BJ (cell line): ENCODE measurements around the gene KCNA5. TPM values are rescaled to one million over a fixed set of nuclear protein-coding genes. Genes with fewer than 3 reads are reported as not detected.

Experiments
- CTCF ChIA-PET: fragments of 350-600 bp; formaldehyde crosslinking; extraction: SDS; loops from one replicate; lab custom pipeline; 2021; ENCODE audit warnings: antibody characterized with exemption, inconsistent platforms; lab: Yijun Ruan, JAX
- POLR2A ChIA-PET: fragments of 300-600 bp; sonication (Branson Sonifier 250); formaldehyde crosslinking; extraction: SDS; loops from one replicate; lab custom pipeline; 2021; ENCODE audit warnings: antibody characterized with exemption; lab: Charles Lee
- DNase-seq: peaks from one replicate; pipeline ENCODE4 v3.0.0-alpha.2; 2011; ENCODE audit warnings: low read depth
- H3K27me3 ChIP-seq: 2 replicates; pipeline ENCODE4 v1.6.0; 2011; ENCODE audit warnings: low read length; ENCODE audit not compliant: control insufficient read depth, insufficient read depth
- H3K36me3 ChIP-seq: 2 replicates; pipeline ENCODE4 v1.5.1; 2011; ENCODE audit warnings: low read length; ENCODE audit not compliant: control insufficient read depth, insufficient read depth
- H3K4me3 ChIP-seq: 2 replicates; pipeline ENCODE4 v1.5.1; 2011; ENCODE audit warnings: low read depth, mild to moderate bottlenecking, control low read depth, low read length
- CTCF ChIP-seq: IDR thresholded peaks from 2 replicates; pipeline ENCODE4 v1.5.1; 2011; ENCODE audit warnings: low read depth, mild to moderate bottlenecking, control low read depth, inconsistent platforms, low read length, moderate library complexity; ENCODE audit not compliant: insufficient read depth
- polyA plus RNA-seq: library from polyadenylated mRNA; depleted of rRNA; stranded (reverse); fragments of >200 nt; gene quantifications from 2 replicates; pipeline ENCODE4 v1.2.3, GENCODE V29; 2011

The KCNA5 gene
- polyA plus RNA-seq, 1 experiment, result not detected

GRCh38 chr12:5073054-5073453 is 29.4 kb downstream of the KCNA5 start:
- no peak overlapping the region for H3K4me3 ChIP-seq
- DNase-seq, result no peak
- TF ChIP-seq CTCF, result no peak
- POLR2A ChIA-PET, result no interaction called here
- H3K36me3 ChIP-seq, result no peaks in the 10 kb centered on the region
- CTCF ChIA-PET, result interaction anchor here (1.4 to 8.7 kb wide), 3 partner anchors 10 to 51 kb away, joined by 3 to 56 read pairs (median 4); no protein-coding TSS in a partner anchor
- peaks cover 3% of the 10 kb centered on the region for H3K27me3 ChIP-seq

GRCh38 chr12:5073853-5074252 is 30.2 kb downstream of the KCNA5 start:
- no peak overlapping the region for H3K4me3 ChIP-seq
- H3K36me3 ChIP-seq, result no peaks in the 10 kb centered on the region
- no peak for DNase-seq
- no peaks in the 10 kb centered on the region; the same call in 1 of the 2 replicates for H3K27me3 ChIP-seq
- POLR2A ChIA-PET, result no interaction called here
- CTCF ChIA-PET, result interaction anchor here (0.7 to 8.7 kb wide), 5 partner anchors 9 to 219 kb away, joined by 3 to 56 read pairs (median 4); no protein-coding TSS in a partner anchor
- TF ChIP-seq CTCF, result peak; percentile 44

GRCh38 chr12:5076761-5077160 is 33.1 kb downstream of the KCNA5 start:
- no peak for DNase-seq
- TF ChIP-seq CTCF, result no peak
- Histone ChIP-seq H3K4me3 (no peak overlapping the region), H3K36me3 (no peaks in the 10 kb centered on the region), H3K27me3 (peaks cover 3% of the 10 kb centered on the region)
- ChIA-PET POLR2A (no interaction called here), CTCF (interaction anchor here (1.6 to 2.2 kb wide), 2 partner anchors 8 to 219 kb away, joined by 8 to 9 read pairs; no protein-coding TSS in a partner anchor)

GRCh38 chr12:5078423-5078822 is 34.7 kb downstream of the KCNA5 start:
- no peak for DNase-seq
- no peak overlapping the region for H3K4me3 ChIP-seq
- ChIA-PET POLR2A (no interaction called here), CTCF (interaction anchor here (1.0 to 10.2 kb wide), 4 partner anchors 18 to 223 kb away, joined by 3 to 174 read pairs (median 6); no protein-coding TSS in a partner anchor)
- H3K27me3 ChIP-seq, result peaks cover 3% of the 10 kb centered on the region
- TF ChIP-seq CTCF, result no peak
- H3K36me3 ChIP-seq, result no peaks in the 10 kb centered on the region

- CTCF ChIA-PET, result interaction anchor here (1.3 to 10.2 kb wide), 4 partner anchors 11 to 224 kb away, joined by 4 to 174 read pairs (median 78); no protein-coding TSS in a partner anchor
- no peak for DNase-seq
- POLR2A ChIA-PET, result no interaction called here
- H3K27me3 ChIP-seq, result peaks cover 3% of the 10 kb centered on the region
- no peaks in the 10 kb centered on the region for H3K36me3 ChIP-seq
- no peak for TF ChIP-seq CTCF
- no peak overlapping the region for H3K4me3 ChIP-seq
Observed at GRCh38 chr12:5081016-5081415, 37.3 kb downstream of the KCNA5 start.
